PC-3 (cell line): ENCODE results near the gene LRFN5. TPM values are rescaled to one million over a fixed set of nuclear protein-coding genes. Genes with fewer than 3 reads are reported as not detected.

Source experiments
- ATAC-seq: fragments of 200-7000 bp; cut with Tn5 transposase; 2 replicates; pipeline ENCODE4 v1.9.1; 2020; ENCODE audit warnings: mild to moderate bottlenecking, moderate library complexity
- BruUV-seq: library from RNA; stranded (reverse); fragments of 400-500 nt; replicated peaks from 2 replicates; lab custom pipeline; 2021; lab: Mats Ljungman, UMichigan
- CTCF ChIA-PET: fragments of 300-600 bp; sonication (Branson Sonifier 250); formaldehyde crosslinking; loops from one replicate; lab custom pipeline; 2022; ENCODE audit warnings: antibody characterized with exemption; lab: Charles Lee
- POLR2A ChIA-PET: fragments of 300-600 bp; sonication (Branson Sonifier 250); formaldehyde crosslinking; loops from one replicate; lab custom pipeline; 2022; ENCODE audit warnings: antibody characterized with exemption; ENCODE audit not compliant: unreplicated experiment; lab: Charles Lee
- DNase-seq: peaks from one replicate; pipeline ENCODE4 v3.0.0-alpha.2; 2015
- H2AFZ ChIP-seq: fragments of 300-600 bp; sonication (generic); 2 replicates; pipeline ENCODE4 v1.6.0; 2016; ENCODE audit warnings: antibody characterized with exemption, low read length
- H3F3A ChIP-seq: fragments of 300-600 bp; sonication (generic); one replicate; pipeline ENCODE4 v1.6.0; 2017; ENCODE audit warnings: antibody characterized with exemption, low read length, control low read depth, mild to moderate bottlenecking; ENCODE audit not compliant: unreplicated experiment
- H3K27ac ChIP-seq: fragments of 300-600 bp; sonication (generic); 2 replicates; pipeline ENCODE4 v1.5.1; 2016; ENCODE audit warnings: mild to moderate bottlenecking, low read length
- H3K27me3 ChIP-seq: fragments of 300-600 bp; sonication (generic); 2 replicates; pipeline ENCODE4 v1.6.1; 2016; ENCODE audit warnings: low read length, mixed read lengths
- H3K36me3 ChIP-seq: fragments of 300-600 bp; sonication (generic); 2 replicates; pipeline ENCODE4 v1.6.1; 2016; ENCODE audit warnings: low read depth, mixed run types, low read length, mixed read lengths
- H3K4me1 ChIP-seq: fragments of 300-600 bp; sonication (generic); 2 replicates; pipeline ENCODE4 v1.5.1; 2016; ENCODE audit warnings: low read length; ENCODE audit not compliant: insufficient read depth
- H3K4me2 ChIP-seq: fragments of 300-600 bp; sonication (generic); 2 replicates; pipeline ENCODE4 v1.6.0; 2016; ENCODE audit warnings: low read length
- H3K4me3 ChIP-seq: fragments of 300-600 bp; sonication (generic); 2 replicates; pipeline ENCODE4 v1.5.1; 2016; ENCODE audit warnings: mild to moderate bottlenecking, low read length, mixed read lengths
- H3K79me2 ChIP-seq: fragments of 300-600 bp; sonication (generic); 2 replicates; pipeline ENCODE4 v1.6.1; 2017; ENCODE audit warnings: low read length, mixed read lengths
- H3K9ac ChIP-seq: fragments of 300-600 bp; sonication (generic); 2 replicates; pipeline ENCODE4 v1.6.0; 2016; ENCODE audit warnings: mild to moderate bottlenecking, low read length
- H3K9me2 ChIP-seq: fragments of 300-600 bp; sonication (generic); replicated peaks from 2 replicates; pipeline ENCODE4 v1.6.1; 2016; ENCODE audit warnings: mixed run types, low read length, mixed read lengths
- H3K9me3 ChIP-seq: fragments of 300-600 bp; sonication (generic); 2 replicates; pipeline ENCODE4 v1.6.1; 2016; ENCODE audit warnings: low read length, mixed read lengths
- H4K20me1 ChIP-seq: fragments of 300-600 bp; sonication (generic); 2 replicates; pipeline ENCODE4 v1.6.1; 2016; ENCODE audit warnings: low read length, mixed read lengths
- CTCF ChIP-seq: fragments of 300-600 bp; sonication (generic); conservative IDR thresholded peaks from 2 replicates; pipeline ENCODE4 v1.5.1; 2017; ENCODE audit warnings: antibody characterized with exemption, low read depth, mild to moderate bottlenecking, low read length
- EZH2 ChIP-seq: fragments of 300-600 bp; sonication (generic); IDR thresholded peaks from one replicate; pipeline ENCODE4 v1.6.1; 2017; ENCODE audit warnings: antibody characterized with exemption, mild to moderate bottlenecking, low read length; ENCODE audit not compliant: unreplicated experiment
- EZH2phosphoT487 ChIP-seq: fragments of 300-600 bp; sonication (generic); IDR thresholded peaks from 2 replicates; pipeline ENCODE4 v1.6.1; 2018; ENCODE audit warnings: mild to moderate bottlenecking, antibody characterized with exemption, low read length, borderline replicate concordance
- intact Hi-C: fragments of 100-400 bp; cut with micrococcal nuclease; formaldehyde crosslinking; loops from 2 replicates; pipeline ENCODE4 v1.9.0; 2023
- total RNA-seq: library from RNA; depleted of rRNA; stranded (reverse); fragments of >200 nt; gene quantifications from 2 replicates; pipeline ENCODE4 v1.2.3, GENCODE V29; 2014

The LRFN5 gene
- total RNA-seq, 1 experiment from 2014 or later = not detected

- no peaks in the 10 kb centered on the region for H3K9me3 ChIP-seq
- ChIA-PET CTCF (no interaction called here), POLR2A (interaction anchor here (0.7 kb wide), 1 partner anchor 105 kb away, joined by 6 read pairs; no protein-coding TSS in a partner anchor)
- intact Hi-C loops = no loop called here
- no peak for DNase-seq
- no peaks in the 10 kb centered on the region for H3K79me2 ChIP-seq
- H3F3A ChIP-seq = no peaks in the 10 kb centered on the region
- H3K27me3 ChIP-seq = no peaks in the 10 kb centered on the region
- no peaks in the 10 kb centered on the region for H4K20me1 ChIP-seq
- H3K27ac ChIP-seq = no peak overlapping the region
- ATAC-seq = no peak
- no peak overlapping the region for H2AFZ ChIP-seq
- no peaks in the 10 kb centered on the region for H3K36me3 ChIP-seq
- H3K4me2 ChIP-seq = no peak overlapping the region
- H3K9me2 ChIP-seq = no peaks in the 10 kb centered on the region
- BruUV-seq = no TSS peak
- H3K4me1 ChIP-seq = no peaks in the 10 kb centered on the region
- TF ChIP-seq EZH2phosphoT487 (no peak), CTCF (no peak), EZH2 (no peak)
- H3K9ac ChIP-seq = no peak overlapping the region
- no peak overlapping the region for H3K4me3 ChIP-seq
Measured at GRCh38 chr14:41806366-41806975, 199.8 kb downstream of the LRFN5 start.

- no peaks in the 10 kb centered on the region for H3K36me3 ChIP-seq
- no peak for TF ChIP-seq EZH2
- no peak for TF ChIP-seq EZH2phosphoT487
- TF ChIP-seq CTCF = no peak
- intact Hi-C loops = no loop called here
- H3K79me2 ChIP-seq = no peaks in the 10 kb centered on the region
- POLR2A ChIA-PET = no interaction called here
- H3K4me1 ChIP-seq = no peaks in the 10 kb centered on the region
- H3K4me3 ChIP-seq = no peak overlapping the region
- H3K9me2 ChIP-seq = no peaks in the 10 kb centered on the region
- H3K27me3 ChIP-seq = no peaks in the 10 kb centered on the region
- no peaks in the 10 kb centered on the region for H4K20me1 ChIP-seq
- H2AFZ ChIP-seq = no peak overlapping the region
- H3K4me2 ChIP-seq = no peak overlapping the region
- H3K9me3 ChIP-seq = no peaks in the 10 kb centered on the region
- ATAC-seq (no peak), DNase-seq (no peak)
- H3K27ac ChIP-seq = no peak overlapping the region
- no TSS peak for BruUV-seq
- H3K9ac ChIP-seq = no peak overlapping the region
- CTCF ChIA-PET = no interaction called here
- H3F3A ChIP-seq = no peaks in the 10 kb centered on the region
Measured at GRCh38 chr14:41810362-41810761, 203.7 kb downstream of the LRFN5 start.

- no peak overlapping the region for H2AFZ ChIP-seq
- TF ChIP-seq EZH2phosphoT487 (no peak), CTCF (no peak), EZH2 (no peak)
- DNase-seq (no peak), ATAC-seq (no peak)
- H3K4me2 ChIP-seq = no peak overlapping the region
- BruUV-seq = no TSS peak
- no peak overlapping the region for H3K9ac ChIP-seq
- intact Hi-C loops = no loop called here
- H3K9me3 ChIP-seq = no peaks in the 10 kb centered on the region
- H3K27ac ChIP-seq = no peak overlapping the region
- no peaks in the 10 kb centered on the region for H3K36me3 ChIP-seq
- no peaks in the 10 kb centered on the region for H3K4me1 ChIP-seq
- no peaks in the 10 kb centered on the region for H3F3A ChIP-seq
- no peaks in the 10 kb centered on the region for H3K27me3 ChIP-seq
- H3K79me2 ChIP-seq = no peaks in the 10 kb centered on the region
- H3K4me3 ChIP-seq = no peak overlapping the region
- no peaks in the 10 kb centered on the region for H4K20me1 ChIP-seq
- no peaks in the 10 kb centered on the region for H3K9me2 ChIP-seq
- POLR2A ChIA-PET = no interaction called here
- CTCF ChIA-PET = no interaction called here
Measured at GRCh38 chr14:41817626-41818025, 210.9 kb downstream of the LRFN5 start.
